CD4-positive, alpha-beta T cell (primary cell): ENCODE data around the gene ATP1B1. TPM values are rescaled to one million over a fixed set of nuclear protein-coding genes. Genes with fewer than 3 reads are reported as not detected.
A peak's percentile ranks its signal among the peaks of the same experiment; 100 is the strongest.

Source experiments
- ATAC-seq: fragments of 200-7000 bp; cut with Tn5 transposase; one replicate; pipeline ENCODE4 v1.10.0; 2022; ENCODE audit warnings: mild to moderate bottlenecking; ENCODE audit not compliant: poor library complexity
- CTCF ChIA-PET: fragments of 350-600 bp; sonication (Branson Sonifier 250); formaldehyde crosslinking; loops from one replicate; lab custom pipeline; 2021; ENCODE audit warnings: antibody characterized with exemption, inconsistent platforms; lab: Charles Lee
- POLR2A ChIA-PET: fragments of 350-600 bp; sonication (Branson Sonifier 250); formaldehyde crosslinking; loops from one replicate; lab custom pipeline; 2021; ENCODE audit warnings: antibody characterized with exemption, inconsistent platforms; lab: Charles Lee
- DNase-seq, 14 experiments: peaks; one replicate each; pipeline ENCODE4 v3.0.0-alpha.2; 2013 to 2020; ENCODE audit warnings: mixed read lengths in 2 of 14
- H3K27ac ChIP-seq, 2 donors: one replicate each; pipeline versions ENCODE4 v1.5.1 to v1.7.0; 2013; ENCODE audit warnings: low read length in 2 of 2, low read depth in 1 of 2, mild to moderate bottlenecking in 1 of 2
- H3K27me3 ChIP-seq, 2 experiments: 1 replicate in 1 of 2; 2 replicates in 1 of 2; pipeline versions ENCODE4 v1.6.1 to v1.7.0; 2013; ENCODE audit warnings: low read length in 2 of 2, control low read depth in 1 of 2, mild to moderate bottlenecking in 1 of 2, moderate library complexity in 1 of 2; ENCODE audit not compliant: insufficient read depth in 2 of 2, control insufficient read depth in 1 of 2
- H3K36me3 ChIP-seq: one replicate; pipeline ENCODE4 v1.6.1; 2013; ENCODE audit warnings: low read length, control low read depth; ENCODE audit not compliant: insufficient read depth
- H3K4me1 ChIP-seq: one replicate; pipeline ENCODE4 v1.6.1; 2013; ENCODE audit warnings: low read length, control low read depth; ENCODE audit not compliant: insufficient read depth
- H3K4me3 ChIP-seq: one replicate; pipeline ENCODE4 v1.5.1; 2013; ENCODE audit warnings: mild to moderate bottlenecking, low read length, moderate library complexity
- H3K9me3 ChIP-seq, 2 experiments: 1 replicate in 1 of 2; 2 replicates in 1 of 2; pipeline versions ENCODE4 v1.6.1 to v1.7.0; 2013; ENCODE audit warnings: low read length in 2 of 2, mild to moderate bottlenecking in 2 of 2, control low read depth in 1 of 2, moderate library complexity in 1 of 2; ENCODE audit not compliant: control insufficient read depth in 1 of 2, insufficient read depth in 1 of 2
- H3K27ac Mint-ChIP-seq: one replicate; pipeline ENCODE4 v1.8.0; 2020; ENCODE audit warnings: mixed read lengths
- H3K27me3 Mint-ChIP-seq: one replicate; pipeline ENCODE4 v1.8.0; 2021; ENCODE audit warnings: mixed read lengths
- H3K36me3 Mint-ChIP-seq: one replicate; pipeline ENCODE4 v1.8.0; 2021; ENCODE audit warnings: low read depth, mixed read lengths
- H3K4me1 Mint-ChIP-seq: one replicate; pipeline ENCODE4 v1.8.0; 2021; ENCODE audit warnings: low read depth, mixed read lengths
- H3K4me3 Mint-ChIP-seq: one replicate; pipeline ENCODE4 v1.8.0; 2020; ENCODE audit warnings: mild to moderate bottlenecking, mixed read lengths
- H3K9me3 Mint-ChIP-seq: one replicate; pipeline ENCODE4 v1.8.0; 2020; ENCODE audit warnings: mixed read lengths
- CTCF ChIP-seq: fragments of 200-600 bp; IDR thresholded peaks from one replicate; pipeline ENCODE4 v1.8.0; 2022; ENCODE audit warnings: antibody characterized with exemption, mild to moderate bottlenecking
- intact Hi-C, 2 experiments: fragments of 100-400 bp; cut with DNase I in 1 of 2; cut with micrococcal nuclease in 1 of 2; formaldehyde crosslinking; loops; one replicate each; pipeline versions ENCODE4 v1.15.1 to v1.9.0; 2023 to 2025; cut with DNase I, micrococcal nuclease
- total RNA-seq, 174 experiments: library from RNA in 2 of 174; stranded (reverse) in 2 of 174; gene quantifications; one replicate each; pipeline ENCODE4 v1.2.3 and lab custom pipeline; 2021 to 2026

ATP1B1 gene
- total RNA-seq, 2 experiments from 2014 or later: 3.5 to 4.5 TPM

DNA sequence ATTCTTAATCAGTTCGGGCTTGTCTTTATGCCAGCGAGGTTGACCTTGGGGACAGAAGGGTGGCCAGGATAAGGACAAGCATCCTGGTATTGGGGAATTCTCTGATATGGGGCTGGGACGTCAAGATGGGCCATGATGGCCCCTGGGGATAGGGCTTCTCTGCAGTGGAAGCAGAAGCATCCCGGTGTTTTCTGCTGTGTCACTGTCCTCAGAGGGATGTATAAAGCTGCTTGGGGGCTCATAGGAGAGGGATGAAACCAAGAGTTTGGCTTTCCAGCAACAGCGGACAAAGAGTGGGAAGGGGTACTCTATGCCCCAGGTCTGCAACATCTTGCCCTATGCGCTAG lies 1.4 kb upstream of the ATP1B1 start:
- no peaks in the 10 kb centered on the region for H3K36me3 ChIP-seq
- intact Hi-C loops: loop anchor here (2.0 to 10.0 kb wide), 5 partner anchors 242 to 928 kb away; partner anchors contain the start of genes NME7 (in 1 of the 2) and TIPRL (in 1 of the 2)
- H3K27me3 Mint-ChIP-seq: peaks cover 3% of the 10 kb centered on the region
- H3K4me1 ChIP-seq: peaks cover 32% of the 10 kb centered on the region
- H3K36me3 Mint-ChIP-seq: no peaks in the 10 kb centered on the region
- H3K27me3 ChIP-seq: no peaks in the 10 kb centered on the region
- peaks cover 36% of the 10 kb centered on the region for H3K4me1 Mint-ChIP-seq
- no peaks in the 10 kb centered on the region for H3K9me3 Mint-ChIP-seq
- no peak overlapping the region for H3K27ac ChIP-seq
- peak overlapping the region; percentile 46 for H3K4me3 ChIP-seq
- ATAC-seq (no peak), DNase-seq (no peak)
- ChIA-PET POLR2A (no interaction called here), CTCF (no interaction called here)
- TF ChIP-seq CTCF: no peak
- no peaks in the 10 kb centered on the region for H3K9me3 ChIP-seq
- no peak overlapping the region for H3K27ac Mint-ChIP-seq
- no peak overlapping the region for H3K4me3 Mint-ChIP-seq

- Histone ChIP-seq H3K27ac (no peak overlapping the region), H3K4me1 (peaks cover 36% of the 10 kb centered on the region), H3K9me3 (no peaks in the 10 kb centered on the region), H3K4me3 (peak overlapping the region; percentile 46), H3K36me3 (no peaks in the 10 kb centered on the region), H3K27me3 (no peaks in the 10 kb centered on the region)
- no peak overlapping the region for H3K4me3 Mint-ChIP-seq
- no peak for TF ChIP-seq CTCF
- intact Hi-C loops: loop anchor here (2.0 to 10.0 kb wide), 5 partner anchors 242 to 928 kb away; partner anchors contain the start of genes NME7 (in 1 of the 2) and TIPRL (in 1 of the 2)
- peak; percentile 7 for ATAC-seq
- no peaks in the 10 kb centered on the region for H3K9me3 Mint-ChIP-seq
- ChIA-PET POLR2A (no interaction called here), CTCF (interaction anchor here (1.5 kb wide), 1 partner anchor 12 kb away, joined by 3 read pairs; no protein-coding TSS in a partner anchor)
- peaks cover 41% of the 10 kb centered on the region for H3K4me1 Mint-ChIP-seq
- H3K27me3 Mint-ChIP-seq: peaks cover 4% of the 10 kb centered on the region
- no peaks in the 10 kb centered on the region for H3K36me3 Mint-ChIP-seq
- no peak overlapping the region for H3K27ac Mint-ChIP-seq
- DNase-seq: peak in 11 of 14 experiments; percentile 6 to 63 (median 22)
Observed at GRCh38 chr1:169105434-169106094, 926 bp upstream of the ATP1B1 start.

GRCh38 chr1:169106921-169107602 lies 572 bp downstream of the ATP1B1 start:
- peak overlapping the region; percentile 5 for H3K27ac Mint-ChIP-seq
- ChIA-PET CTCF (interaction anchor here (1.5 kb wide), 1 partner anchor 11 kb away, joined by 3 read pairs; no protein-coding TSS in a partner anchor), POLR2A (no interaction called here)
- Histone ChIP-seq H3K27me3 (no peaks in the 10 kb centered on the region), H3K36me3 (no peaks in the 10 kb centered on the region), H3K27ac (no peak overlapping the region), H3K4me1 (peaks cover 36% of the 10 kb centered on the region), H3K4me3 (peak overlapping the region; percentile 74), H3K9me3 (no peaks in the 10 kb centered on the region)
- intact Hi-C loops: loop anchor here (5.0 to 10.0 kb wide), 4 partner anchors 240 to 930 kb away; partner anchors contain the start of gene TIPRL (in 1 of the 2)
- H3K27me3 Mint-ChIP-seq: peaks cover 4% of the 10 kb centered on the region
- DNase-seq (peak in 4 of 14 experiments; percentile 5 to 27 (median 14)), ATAC-seq (no peak)
- no peaks in the 10 kb centered on the region for H3K36me3 Mint-ChIP-seq
- H3K4me1 Mint-ChIP-seq: peaks cover 43% of the 10 kb centered on the region
- no peak for TF ChIP-seq CTCF
- H3K4me3 Mint-ChIP-seq: peak overlapping the region; percentile 89
- H3K9me3 Mint-ChIP-seq: no peaks in the 10 kb centered on the region
